Upper lobe of right lung (tissue), 1 donor: Measurements from ENCODE around the gene CHID1. TPM values are rescaled to one million over a fixed set of nuclear protein-coding genes. Genes with fewer than 3 reads are reported as not detected.

Experiments
- ATAC-seq: fragments of 200-7000 bp; cut with Tn5 transposase; one replicate; pipeline ENCODE4 v1.9.1; 2020; ENCODE audit warnings: mild to moderate bottlenecking, moderate library complexity
- DNase-seq: peaks from one replicate; pipeline ENCODE4 v3.0.0-alpha.2; 2020
- H3K27ac ChIP-seq: fragments of 200-600 bp; one replicate; pipeline ENCODE4 v1.8.0; 2022
- H3K27me3 ChIP-seq: fragments of 200-600 bp; one replicate; pipeline ENCODE4 v1.8.0; 2022; ENCODE audit warnings: mild to moderate bottlenecking
- H3K36me3 ChIP-seq: fragments of 200-600 bp; one replicate; pipeline ENCODE4 v1.8.0; 2022
- H3K4me1 ChIP-seq: fragments of 200-600 bp; one replicate; pipeline ENCODE4 v1.8.0; 2022
- H3K4me3 ChIP-seq: fragments of 200-600 bp; one replicate; pipeline ENCODE4 v1.8.0; 2022; ENCODE audit warnings: mild to moderate bottlenecking
- H3K9me3 ChIP-seq: fragments of 200-600 bp; one replicate; pipeline ENCODE4 v1.8.0; 2022
- CTCF ChIP-seq: fragments of 200-600 bp; IDR thresholded peaks from one replicate; pipeline ENCODE4 v1.8.0; 2022; ENCODE audit warnings: antibody characterized with exemption
- intact Hi-C: fragments of 100-400 bp; cut with DNase I; formaldehyde crosslinking; loops from one replicate; pipeline ENCODE4 v1.11.0; 2022
- total RNA-seq: library from RNA; stranded (reverse); fragmentation: NEBNext Ultra II Directional; extraction: Animal tissue kit (Norgen Biotek cat#: 25700); gene quantifications from one replicate; pipeline ENCODE4 v1.2.1, GENCODE V29; 2021
- donor health status: DM: no; HTN: yes; CAD: no; lungs with severe emphysema.

CHID1 gene
- total RNA-seq, 1 donor from 2014 or later: 52.9 TPM

DNA sequence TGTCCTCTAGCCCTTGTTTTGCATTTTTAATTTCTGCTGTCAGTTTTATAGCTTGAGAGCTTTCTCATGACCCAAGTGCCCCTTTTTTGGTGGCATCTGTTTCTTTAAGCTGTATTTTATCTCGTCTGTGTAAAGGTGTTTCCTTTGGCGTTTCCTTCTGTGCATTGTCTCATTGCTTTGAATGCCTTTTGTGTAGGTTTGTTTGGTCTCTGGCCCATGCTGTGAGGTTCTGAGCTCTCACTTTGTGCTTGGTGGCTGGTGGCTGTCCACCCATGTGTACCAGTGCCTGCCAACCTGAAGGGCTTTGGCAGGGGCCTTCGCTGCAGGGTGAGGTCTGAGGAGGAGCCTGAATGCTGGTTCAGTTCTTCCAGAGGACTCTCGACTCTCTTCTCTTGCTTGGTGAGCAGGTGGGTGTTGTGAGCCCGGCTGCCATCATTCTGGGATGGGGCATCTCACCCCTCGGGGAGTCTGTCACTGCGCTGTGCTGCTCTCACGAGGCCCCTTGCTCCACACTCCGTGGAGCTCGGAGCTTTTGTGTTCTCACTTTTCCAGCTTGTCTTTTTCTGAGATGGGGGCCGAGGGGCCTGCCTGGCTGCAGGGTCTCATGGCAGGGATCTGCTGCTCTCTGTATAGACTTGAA is 30.0 kb upstream of the CHID1 start:
- Histone ChIP-seq H3K36me3 (peaks cover 7% of the 10 kb centered on the region), H3K27ac (peak overlapping the region; percentile 11), H3K4me3 (no peak overlapping the region)

DNA sequence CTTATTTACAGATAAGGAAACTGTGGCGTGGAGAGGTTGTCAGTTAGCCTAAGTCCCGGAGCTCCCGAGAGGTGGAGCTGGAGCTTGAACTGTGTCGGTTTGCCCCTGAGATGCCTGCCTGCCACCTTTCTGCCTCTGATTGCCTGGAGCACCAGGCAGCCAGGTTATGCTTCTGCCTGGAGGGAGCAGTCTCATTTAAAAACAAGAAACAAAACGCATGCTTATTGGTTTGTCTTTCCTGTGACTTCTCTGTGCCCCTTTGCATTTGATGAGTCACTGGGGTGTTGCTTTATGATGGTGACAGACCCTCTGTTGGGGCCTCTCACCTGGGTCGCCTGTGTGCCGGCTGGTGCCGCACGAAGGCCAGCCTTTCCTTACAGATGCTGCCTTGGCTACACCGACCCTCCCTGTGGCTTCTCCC is 27.2 kb upstream of the CHID1 start:
- no peak for TF ChIP-seq CTCF
- Histone ChIP-seq H3K27ac (no peak overlapping the region), H3K4me3 (no peak overlapping the region), H3K9me3 (no peaks in the 10 kb centered on the region), H3K4me1 (peaks cover 61% of the 10 kb centered on the region), H3K27me3 (no peaks in the 10 kb centered on the region), H3K36me3 (no peaks in the 10 kb centered on the region)
- DNase-seq (no peak), ATAC-seq (no peak)
- intact Hi-C loops: no loop called here

More for the DNA sequence above, 30.0 kb upstream of the CHID1 start:
- Histone ChIP-seq H3K9me3 (no peaks in the 10 kb centered on the region), H3K4me1 (peaks cover 51% of the 10 kb centered on the region), H3K27me3 (no peaks in the 10 kb centered on the region)
- peak; percentile 53 for ATAC-seq
- TF ChIP-seq CTCF: no peak
- no peak for DNase-seq
- intact Hi-C loops: no loop called here

GRCh38 chr11:936199-936598 is 25.6 kb upstream of the CHID1 start:
- intact Hi-C loops: no loop called here
- no peaks in the 10 kb centered on the region for H3K9me3 ChIP-seq
- DNase-seq (no peak), ATAC-seq (peak; percentile 68)
- H3K4me1 ChIP-seq: peaks cover 62% of the 10 kb centered on the region
- H3K27ac ChIP-seq: peak overlapping the region; percentile 74
- TF ChIP-seq CTCF: no peak
- no peak overlapping the region for H3K4me3 ChIP-seq
- no peaks in the 10 kb centered on the region for H3K27me3 ChIP-seq
- H3K36me3 ChIP-seq: no peaks in the 10 kb centered on the region

DNA sequence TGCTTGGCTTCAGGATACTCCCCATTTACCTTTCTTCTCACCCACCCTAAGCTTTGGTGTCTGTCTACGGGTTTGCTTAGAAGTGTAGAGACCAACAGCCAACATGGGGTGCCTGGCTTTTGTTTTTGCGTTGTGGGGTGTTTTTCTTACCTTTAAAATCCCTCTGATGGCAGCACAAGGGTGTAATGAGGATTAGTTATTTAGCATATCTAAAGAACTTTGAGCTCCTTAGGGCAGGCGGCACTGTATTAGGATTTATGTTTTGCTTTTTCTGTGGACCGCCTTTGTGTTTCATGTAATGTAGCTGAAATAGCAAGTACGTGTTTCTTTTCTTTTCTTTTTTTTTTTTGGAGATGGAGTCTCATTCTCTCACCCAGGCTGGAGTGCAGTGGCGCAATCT is 23.9 kb upstream of the CHID1 start:
- no peaks in the 10 kb centered on the region for H3K27me3 ChIP-seq
- TF ChIP-seq CTCF: no peak
- no peak overlapping the region for H3K4me3 ChIP-seq
- no peaks in the 10 kb centered on the region for H3K36me3 ChIP-seq
- ATAC-seq (no peak), DNase-seq (no peak)
- H3K9me3 ChIP-seq: no peaks in the 10 kb centered on the region
- intact Hi-C loops: no loop called here
- H3K4me1 ChIP-seq: peaks cover 67% of the 10 kb centered on the region
- no peak overlapping the region for H3K27ac ChIP-seq

DNA sequence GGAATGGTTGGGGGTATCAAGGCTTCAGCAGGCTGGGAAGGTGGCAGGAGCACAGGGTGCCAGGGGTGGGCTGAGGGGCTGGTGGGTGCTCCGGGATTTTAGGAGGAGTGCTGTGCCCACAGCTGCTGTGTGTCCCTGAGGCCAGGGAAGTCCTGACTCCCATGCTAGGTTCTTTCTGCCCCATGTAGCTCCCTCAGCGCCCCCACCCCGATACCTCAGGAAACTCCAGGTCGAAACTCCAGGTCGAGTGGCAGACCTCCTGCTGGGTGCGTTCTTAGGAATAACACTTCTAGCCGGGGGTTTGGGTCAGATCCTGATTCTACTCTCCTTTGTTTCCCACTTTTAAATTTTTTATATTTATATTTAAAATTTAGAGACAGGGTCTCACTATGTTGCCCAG is 23.3 kb upstream of the CHID1 start:
- ATAC-seq (no peak), DNase-seq (no peak)
- no peaks in the 10 kb centered on the region for H3K9me3 ChIP-seq
- H3K4me3 ChIP-seq: no peak overlapping the region
- no peak for TF ChIP-seq CTCF
- no peaks in the 10 kb centered on the region for H3K27me3 ChIP-seq
- H3K4me1 ChIP-seq: peaks cover 72% of the 10 kb centered on the region
- intact Hi-C loops: no loop called here
- peak overlapping the region; percentile 67 for H3K27ac ChIP-seq
- H3K36me3 ChIP-seq: no peaks in the 10 kb centered on the region
